Activated CD8-positive, alpha-beta T cell treated with anti-CD3 and anti-CD28 coated beads, Interleukin-2, amount 10 ng/mL, durations not matched to agents 7 days and 5 days (primary cell): ENCODE results near the gene SCAMP2. TPM values are rescaled to one million over a fixed set of nuclear protein-coding genes. Genes with fewer than 3 reads are reported as not detected.

Experiments
- ATAC-seq: fragments of 150-1000 bp; cut with Tn5 transposase; one replicate; pipeline ENCODE4 v1.10.0; 2021; ENCODE audit warnings: moderate library complexity
- CTCF ChIA-PET: fragments of 350-600 bp; sonication (Branson Sonifier 250); formaldehyde crosslinking; loops from one replicate; lab custom pipeline; 2021; ENCODE audit warnings: antibody characterized with exemption; lab: Charles Lee
- POLR2A ChIA-PET: fragments of 350-600 bp; sonication (Branson Sonifier 250); formaldehyde crosslinking; loops from one replicate; lab custom pipeline; 2021; ENCODE audit warnings: antibody characterized with exemption; lab: Charles Lee
- DNase-seq: peaks from one replicate; pipeline ENCODE4 v3.0.0-alpha.2; 2020
- H3K27ac Mint-ChIP-seq: one replicate; pipeline ENCODE4 v1.8.0; 2021; ENCODE audit warnings: mild to moderate bottlenecking, mixed read lengths
- H3K27me3 Mint-ChIP-seq: one replicate; pipeline ENCODE4 v1.8.0; 2021; ENCODE audit warnings: low read depth, mixed read lengths
- H3K36me3 Mint-ChIP-seq: one replicate; pipeline ENCODE4 v1.8.0; 2021; ENCODE audit warnings: low read depth, mixed read lengths
- H3K4me1 Mint-ChIP-seq: one replicate; pipeline ENCODE4 v1.8.0; 2021; ENCODE audit warnings: low read depth, mixed read lengths
- H3K4me3 Mint-ChIP-seq: one replicate; pipeline ENCODE4 v1.8.0; 2021; ENCODE audit warnings: mild to moderate bottlenecking, mixed read lengths
- H3K9me3 Mint-ChIP-seq: one replicate; pipeline ENCODE4 v1.8.0; 2022; ENCODE audit warnings: mixed read lengths; ENCODE audit not compliant: insufficient read depth
- total RNA-seq, 2 experiments: library from RNA; stranded (reverse); gene quantifications; one replicate each; pipeline ENCODE4 v1.2.3, GENCODE V29; 2021

Gene SCAMP2
- total RNA-seq, 2 experiments from 2014 or later = 96.9 to 105 TPM

GRCh38 chr15:74863239-74864056 is 9.7 kb downstream of the SCAMP2 start:
- no peaks in the 10 kb centered on the region for H3K9me3 Mint-ChIP-seq
- H3K4me1 Mint-ChIP-seq = peaks cover 66% of the 10 kb centered on the region
- no peaks in the 10 kb centered on the region for H3K27me3 Mint-ChIP-seq
- peaks cover 50% of the 10 kb centered on the region for H3K36me3 Mint-ChIP-seq
- ATAC-seq (peak; percentile 67), DNase-seq (peak; percentile 40)
- H3K27ac Mint-ChIP-seq = peak overlapping the region; percentile 76
- CTCF ChIA-PET = interaction anchor here (0.7 to 2.2 kb wide), 4 partner anchors 11 to 76 kb away, joined by 3 to 10 read pairs (median 3); partner anchors contain the start of gene FAM219B
- H3K4me3 Mint-ChIP-seq = no peak overlapping the region
- POLR2A ChIA-PET = interaction anchor here (0.6 to 1.5 kb wide), 3 partner anchors 9 to 174 kb away, joined by 3 to 4 read pairs (median 3); no protein-coding TSS in a partner anchor

- DNase-seq = no peak
- ChIA-PET POLR2A (interaction anchor here (1.2 to 4.5 kb wide), 6 partner anchors 9 to 71 kb away, joined by 3 to 33 read pairs (median 6); no protein-coding TSS in a partner anchor), CTCF (interaction anchor here (0.7 to 6.4 kb wide), 12 partner anchors 9 to 90 kb away, joined by 3 to 55 read pairs (median 5); partner anchors contain the start of gene ULK3)
- Mint-ChIP-seq H3K36me3 (peaks cover 25% of the 10 kb centered on the region), H3K4me3 (peak overlapping the region; percentile 8), H3K4me1 (peaks cover 46% of the 10 kb centered on the region), H3K27ac (peak overlapping the region; percentile 87), H3K27me3 (no peaks in the 10 kb centered on the region), H3K9me3 (no peaks in the 10 kb centered on the region)
- peak; percentile 9 for ATAC-seq
These were observed 14.8 kb downstream of the SCAMP2 start for GRCh38 chr15:74858369-74858740.

GRCh38 chr15:74857671-74858368 is 15.3 kb downstream of the SCAMP2 start:
- Mint-ChIP-seq H3K4me1 (peaks cover 42% of the 10 kb centered on the region), H3K9me3 (no peaks in the 10 kb centered on the region), H3K27ac (peak overlapping the region; percentile 87), H3K27me3 (no peaks in the 10 kb centered on the region), H3K36me3 (peaks cover 28% of the 10 kb centered on the region), H3K4me3 (peak overlapping the region; percentile 8)
- DNase-seq (peak; percentile 41), ATAC-seq (peak; percentile 60)
- POLR2A ChIA-PET = interaction anchor here (0.9 to 4.5 kb wide), 7 partner anchors 9 to 70 kb away, joined by 3 to 33 read pairs (median 5); partner anchors contain the start of gene FAM219B
- CTCF ChIA-PET = interaction anchor here (0.7 to 6.4 kb wide), 10 partner anchors 9 to 89 kb away, joined by 3 to 55 read pairs (median 6); partner anchors contain the start of gene ULK3

GRCh38 chr15:74857082-74857655 is 16.0 kb downstream of the SCAMP2 start:
- Mint-ChIP-seq H3K36me3 (peaks cover 31% of the 10 kb centered on the region), H3K27me3 (no peaks in the 10 kb centered on the region), H3K4me3 (no peak overlapping the region), H3K4me1 (peaks cover 41% of the 10 kb centered on the region), H3K27ac (peak overlapping the region; percentile 87), H3K9me3 (no peaks in the 10 kb centered on the region)
- DNase-seq (no peak), ATAC-seq (peak; percentile 38)
- CTCF ChIA-PET = interaction anchor here (1.1 to 6.4 kb wide), 10 partner anchors 8 to 86 kb away, joined by 3 to 55 read pairs (median 6); partner anchors contain the start of genes MPI and ULK3
- POLR2A ChIA-PET = interaction anchor here (0.6 to 4.5 kb wide), 5 partner anchors 10 to 116 kb away, joined by 3 to 33 read pairs (median 5); partner anchors contain the start of gene FAM219B

GRCh38 chr15:74856537-74856936 is 16.6 kb downstream of the SCAMP2 start:
- Mint-ChIP-seq H3K4me1 (peaks cover 41% of the 10 kb centered on the region), H3K36me3 (peaks cover 36% of the 10 kb centered on the region), H3K27me3 (no peaks in the 10 kb centered on the region), H3K4me3 (no peak overlapping the region), H3K27ac (peak overlapping the region; percentile 87), H3K9me3 (no peaks in the 10 kb centered on the region)
- ChIA-PET CTCF (interaction anchor here (0.7 to 6.4 kb wide), 5 partner anchors 34 to 88 kb away, joined by 3 to 55 read pairs (median 3); partner anchors contain the start of gene MPI), POLR2A (interaction anchor here (0.6 to 4.5 kb wide), 2 partner anchors 13 to 116 kb away, joined by 3 to 33 read pairs; no protein-coding TSS in a partner anchor)
- DNase-seq (no peak), ATAC-seq (no peak)

- no peak for ATAC-seq
- H3K27me3 Mint-ChIP-seq = no peaks in the 10 kb centered on the region
- peaks cover 38% of the 10 kb centered on the region for H3K4me1 Mint-ChIP-seq
- no peak for DNase-seq
- H3K27ac Mint-ChIP-seq = peak overlapping the region; percentile 69
- no peak overlapping the region for H3K4me3 Mint-ChIP-seq
- ChIA-PET POLR2A (interaction anchor here (1.0 to 4.5 kb wide), 2 partner anchors 14 to 18 kb away, joined by 4 to 33 read pairs; no protein-coding TSS in a partner anchor), CTCF (interaction anchor here (0.7 to 6.4 kb wide), 5 partner anchors 35 to 95 kb away, joined by 3 to 55 read pairs (median 3); partner anchors contain the start of gene MPI)
- peaks cover 39% of the 10 kb centered on the region for H3K36me3 Mint-ChIP-seq
- H3K9me3 Mint-ChIP-seq = no peaks in the 10 kb centered on the region
These were observed 17.3 kb downstream of the SCAMP2 start for GRCh38 chr15:74855857-74856256.

GRCh38 chr15:74854453-74855022 is 18.6 kb downstream of the SCAMP2 start:
- POLR2A ChIA-PET = interaction anchor here (1.2 kb wide), 1 partner anchor 9 kb away, joined by 4 read pairs; no protein-coding TSS in a partner anchor
- Mint-ChIP-seq H3K4me3 (no peak overlapping the region), H3K36me3 (peaks cover 42% of the 10 kb centered on the region), H3K9me3 (no peaks in the 10 kb centered on the region), H3K4me1 (peaks cover 35% of the 10 kb centered on the region), H3K27me3 (no peaks in the 10 kb centered on the region), H3K27ac (no peak overlapping the region)
- DNase-seq = no peak
- CTCF ChIA-PET = interaction anchor here (6.4 kb wide), 1 partner anchor 48 kb away, joined by 55 read pairs; no protein-coding TSS in a partner anchor
- ATAC-seq = no peak

- Mint-ChIP-seq H3K27me3 (no peaks in the 10 kb centered on the region), H3K4me3 (no peak overlapping the region), H3K4me1 (peaks cover 9% of the 10 kb centered on the region), H3K36me3 (peaks cover 51% of the 10 kb centered on the region), H3K9me3 (no peaks in the 10 kb centered on the region), H3K27ac (no peak overlapping the region)
- DNase-seq (no peak), ATAC-seq (no peak)
- POLR2A ChIA-PET = interaction anchor here (0.6 kb wide), 1 partner anchor 21 kb away, joined by 3 read pairs; the partner anchor contains the start of gene SCAMP2
- CTCF ChIA-PET = interaction anchor here (0.8 kb wide), 1 partner anchor 50 kb away, joined by 4 read pairs; no protein-coding TSS in a partner anchor
These were observed 21.2 kb downstream of the SCAMP2 start for GRCh38 chr15:74851960-74852359.

GRCh38 chr15:74850393-74850792 is 22.8 kb downstream of the SCAMP2 start:
- Mint-ChIP-seq H3K4me3 (no peak overlapping the region), H3K9me3 (no peaks in the 10 kb centered on the region), H3K36me3 (peaks cover 54% of the 10 kb centered on the region), H3K27ac (no peak overlapping the region), H3K4me1 (peaks cover 11% of the 10 kb centered on the region), H3K27me3 (no peaks in the 10 kb centered on the region)
- ATAC-seq (no peak), DNase-seq (no peak)
- POLR2A ChIA-PET = no interaction called here
- CTCF ChIA-PET = interaction anchor here (1.4 kb wide), 1 partner anchor 51 kb away, joined by 3 read pairs; no protein-coding TSS in a partner anchor

- peaks cover 32% of the 10 kb centered on the region for H3K4me1 Mint-ChIP-seq
- no peak overlapping the region for H3K4me3 Mint-ChIP-seq
- ChIA-PET CTCF (interaction anchor here (2.3 to 8.4 kb wide), 3 partner anchors 23 to 79 kb away, joined by 6 to 75 read pairs (median 26); no protein-coding TSS in a partner anchor), POLR2A (interaction anchor here (2.4 kb wide), 1 partner anchor 11 kb away, joined by 8 read pairs; no protein-coding TSS in a partner anchor)
- H3K27me3 Mint-ChIP-seq = no peaks in the 10 kb centered on the region
- DNase-seq = no peak
- peaks cover 60% of the 10 kb centered on the region for H3K36me3 Mint-ChIP-seq
- peak overlapping the region; percentile 67 for H3K27ac Mint-ChIP-seq
- H3K9me3 Mint-ChIP-seq = no peaks in the 10 kb centered on the region
- no peak for ATAC-seq
These were observed 25.7 kb downstream of the SCAMP2 start for GRCh38 chr15:74847432-74847831.
